CD14-positive monocyte (primary cell): Measurements from ENCODE around the gene ZNF774. TPM values are rescaled to one million over a fixed set of nuclear protein-coding genes. Genes with fewer than 3 reads are reported as not detected.

ENCODE experiments used
- DNase-seq, 3 donors: peaks; one replicate each; pipeline ENCODE4 v3.0.0-alpha.2; 2011 to 2022
- H2AFZ ChIP-seq: 2 replicates; pipeline ENCODE4 v1.6.0; 2012; ENCODE audit warnings: mild to moderate bottlenecking, low read depth, low read length, inconsistent platforms; ENCODE audit not compliant: insufficient read depth, poor library complexity, severe bottlenecking
- H3K27ac ChIP-seq, 2 donors: 1 replicate in 1 of 2; 2 replicates in 1 of 2; pipeline ENCODE4 v1.5.1; 2012 to 2013; ENCODE audit warnings: low read length in 2 of 2, control low read depth in 1 of 2, inconsistent platforms in 1 of 2, low read depth in 1 of 2, mild to moderate bottlenecking in 1 of 2
- H3K27me3 ChIP-seq, 2 donors: one replicate each; pipeline versions ENCODE4 v1.6.0 to v1.6.1; 2011 to 2013; ENCODE audit warnings: low read length in 2 of 2; ENCODE audit not compliant: control insufficient read depth in 2 of 2, insufficient read depth in 2 of 2
- H3K36me3 ChIP-seq, 2 donors: replicated peaks in 1 of 2; 1 replicate in 1 of 2; 2 replicates in 1 of 2; pipeline versions ENCODE4 v1.5.1 to v1.6.1; 2012 to 2013; ENCODE audit warnings: low read length in 2 of 2, control low read depth in 1 of 2, inconsistent platforms in 1 of 2, mild to moderate bottlenecking in 1 of 2; ENCODE audit not compliant: insufficient read depth in 2 of 2, control insufficient read depth in 1 of 2
- H3K4me1 ChIP-seq, 2 donors: 1 replicate in 1 of 2; 2 replicates in 1 of 2; pipeline versions ENCODE4 v1.5.1 to v1.6.1; 2012 to 2013; ENCODE audit warnings: low read length in 2 of 2, control low read depth in 1 of 2, inconsistent platforms in 1 of 2, mild to moderate bottlenecking in 1 of 2, moderate library complexity in 1 of 2; ENCODE audit not compliant: insufficient read depth in 2 of 2, control insufficient read depth in 1 of 2
- H3K4me2 ChIP-seq: replicated peaks from 2 replicates; pipeline ENCODE3; 2012; ENCODE audit warnings: low read length, moderate library complexity, mild to moderate bottlenecking; ENCODE audit not compliant: poor library complexity, severe bottlenecking; ENCODE audit errors: extremely low read depth
- H3K4me3 ChIP-seq, 3 experiments: fragments of 200-600 bp in 1 of 3; sonication (generic) in 1 of 3; replicated peaks in 1 of 3; 1 replicate in 2 of 3; 2 replicates in 1 of 3; pipeline ENCODE4 v1.5.1; 2011 to 2013; ENCODE audit warnings: low read length in 3 of 3, mild to moderate bottlenecking in 3 of 3, control low read depth in 2 of 3, low read depth in 2 of 3, inconsistent platforms in 1 of 3, moderate library complexity in 1 of 3
- H3K79me2 ChIP-seq: 2 replicates; pipeline ENCODE4 v1.6.0; 2012; ENCODE audit warnings: mild to moderate bottlenecking, control low read depth, inconsistent platforms, low read length, moderate library complexity; ENCODE audit not compliant: insufficient read depth
- H3K9ac ChIP-seq: 2 replicates; pipeline ENCODE4 v1.6.0; 2017; ENCODE audit warnings: low read length, mild to moderate bottlenecking; ENCODE audit not compliant: insufficient read depth, poor library complexity, severe bottlenecking
- H3K9me3 ChIP-seq, 2 donors: replicated peaks in 1 of 2; 1 replicate in 1 of 2; 2 replicates in 1 of 2; pipeline versions ENCODE4 v1.5.1 to v1.6.1; 2012 to 2013; ENCODE audit warnings: low read length in 2 of 2, control low read depth in 1 of 2; ENCODE audit not compliant: control insufficient read depth in 1 of 2, insufficient read depth in 1 of 2
- H4K20me1 ChIP-seq: 2 replicates; pipeline ENCODE4 v1.6.0; 2012; ENCODE audit warnings: mild to moderate bottlenecking, low read length, control low read depth, moderate library complexity; ENCODE audit not compliant: insufficient read depth
- H3K27ac Mint-ChIP-seq, 7 donors: one replicate each; pipeline ENCODE4 v1.8.0; 2020; ENCODE audit warnings: mild to moderate bottlenecking in 7 of 7, mixed read lengths in 7 of 7, moderate library complexity in 6 of 7, inconsistent platforms in 2 of 7
- H3K27me3 Mint-ChIP-seq, 3 donors: one replicate each; pipeline ENCODE4 v1.8.0; 2021 to 2022; ENCODE audit warnings: low read depth in 3 of 3, mild to moderate bottlenecking in 3 of 3, mixed read lengths in 3 of 3, moderate library complexity in 3 of 3, inconsistent platforms in 1 of 3
- H3K36me3 Mint-ChIP-seq, 2 donors: one replicate each; pipeline ENCODE4 v1.8.0; 2020; ENCODE audit warnings: mixed read lengths in 2 of 2, inconsistent platforms in 1 of 2, mild to moderate bottlenecking in 1 of 2
- H3K4me1 Mint-ChIP-seq: one replicate; pipeline ENCODE4 v1.8.0; 2020; ENCODE audit warnings: mild to moderate bottlenecking, mixed read lengths
- H3K4me3 Mint-ChIP-seq, 2 donors: one replicate each; pipeline ENCODE4 v1.8.0; 2020; ENCODE audit warnings: mild to moderate bottlenecking in 2 of 2, mixed read lengths in 2 of 2, moderate library complexity in 1 of 2
- H3K9me3 Mint-ChIP-seq, 7 donors: one replicate each; pipeline ENCODE4 v1.8.0; 2020 to 2022; ENCODE audit warnings: mixed read lengths in 7 of 7, mild to moderate bottlenecking in 6 of 7, moderate library complexity in 6 of 7, inconsistent platforms in 2 of 7
- CTCF ChIP-seq: fragments of 200-600 bp; IDR thresholded peaks from one replicate; pipeline ENCODE4 v1.8.0; 2022; ENCODE audit warnings: antibody characterized with exemption, mild to moderate bottlenecking
- WGBS: methylation state at CpG from one replicate; pipeline ENCODE4 v1.1.5; 2013; ENCODE audit warnings: missing lambda C conversion rate; ENCODE audit not compliant: insufficient coverage; 5-methylcytosine and 5-hydroxymethylcytosine counted together
- intact Hi-C, 2 donors: fragments of 100-400 bp; cut with micrococcal nuclease; formaldehyde crosslinking; loops; one replicate each; pipeline versions ENCODE4 v1.15.0 to v1.15.1; 2023
- polyA plus RNA-seq, 3 donors: library from polyadenylated mRNA; depleted of rRNA in 1 of 3; unstranded in 2 of 3; stranded (reverse) in 1 of 3; fragments of 300-500 nt in 2 of 3; fragments of >200 nt in 1 of 3; fragmentation: Illumina TruSeq in 2 of 3; gene quantifications; 1 replicate in 2 of 3; 2 replicates in 1 of 3; pipeline ENCODE4 v1.2.3, GENCODE V29; 2012 to 2021

ZNF774 gene
- polyA plus RNA-seq, 3 donors = 0.12 to 0.23 TPM; not detected in 1

- Mint-ChIP-seq H3K9me3 (no peaks in the 10 kb centered on the region), H3K4me3 (no peak overlapping the region), H3K4me1 (peaks cover 46% of the 10 kb centered on the region), H3K36me3 (no peaks in the 10 kb centered on the region), H3K27ac (no peak overlapping the region), H3K27me3 (peaks cover 0 to 2% (median 0%) of the 10 kb centered on the region in 3 donors)
- H3K4me3 ChIP-seq = no peak overlapping the region
- H2AFZ ChIP-seq = no peak overlapping the region
- TF ChIP-seq CTCF = no peak
- H3K36me3 ChIP-seq = no peaks in the 10 kb centered on the region
- DNase-seq = no peak
- no peak overlapping the region for H3K4me2 ChIP-seq
- no peaks in the 10 kb centered on the region for H3K79me2 ChIP-seq
- no peak overlapping the region for H3K9ac ChIP-seq
- H3K27ac ChIP-seq = no peak overlapping the region
- intact Hi-C loops = no loop called here
- no CpG with 5 or more reads among the region's 1 CpG for WGBS
- no peaks in the 10 kb centered on the region for H4K20me1 ChIP-seq
- H3K4me1 ChIP-seq = peaks cover 55 to 63% of the 10 kb centered on the region in 2 donors
- H3K27me3 ChIP-seq = no peaks in the 10 kb centered on the region
- H3K9me3 ChIP-seq = no peaks in the 10 kb centered on the region
These were observed 13.6 kb upstream of the ZNF774 start for GRCh38 chr15:90338532-90338931.

GRCh38 chr15:90340345-90340744 lies 11.7 kb upstream of the ZNF774 start:
- 96% methylated on average over 6 of the region's 6 CpGs for WGBS
- no peak overlapping the region for H3K4me2 ChIP-seq
- H2AFZ ChIP-seq = no peak overlapping the region
- Mint-ChIP-seq H3K9me3 (no peaks in the 10 kb centered on the region), H3K4me3 (no peak overlapping the region), H3K27me3 (peaks cover 0 to 2% (median 0%) of the 10 kb centered on the region in 3 donors), H3K27ac (no peak overlapping the region), H3K4me1 (peaks cover 63% of the 10 kb centered on the region), H3K36me3 (no peaks in the 10 kb centered on the region)
- no peak for DNase-seq
- no peak overlapping the region for H3K27ac ChIP-seq
- H3K9me3 ChIP-seq = no peaks in the 10 kb centered on the region
- peaks cover 73 to 81% of the 10 kb centered on the region in 2 donors for H3K4me1 ChIP-seq
- H4K20me1 ChIP-seq = no peaks in the 10 kb centered on the region
- H3K36me3 ChIP-seq = no peaks in the 10 kb centered on the region
- H3K9ac ChIP-seq = no peak overlapping the region
- no peaks in the 10 kb centered on the region for H3K27me3 ChIP-seq
- no peak overlapping the region for H3K4me3 ChIP-seq
- TF ChIP-seq CTCF = no peak
- H3K79me2 ChIP-seq = no peaks in the 10 kb centered on the region
- intact Hi-C loops = no loop called here
